Bone marrow (tissue), 2 donors: ENCODE data around the gene PRF1.

Source experiments
- DNase-seq, 2 donors: peaks; one replicate each; lab custom pipeline; 2025; lab: John Stamatoyannopoulos, UW

PRF1 gene

GRCh38 chr10:70576803-70577517 lies 25.6 kb downstream of the PRF1 start:
- no peak for DNase-seq

DNA sequence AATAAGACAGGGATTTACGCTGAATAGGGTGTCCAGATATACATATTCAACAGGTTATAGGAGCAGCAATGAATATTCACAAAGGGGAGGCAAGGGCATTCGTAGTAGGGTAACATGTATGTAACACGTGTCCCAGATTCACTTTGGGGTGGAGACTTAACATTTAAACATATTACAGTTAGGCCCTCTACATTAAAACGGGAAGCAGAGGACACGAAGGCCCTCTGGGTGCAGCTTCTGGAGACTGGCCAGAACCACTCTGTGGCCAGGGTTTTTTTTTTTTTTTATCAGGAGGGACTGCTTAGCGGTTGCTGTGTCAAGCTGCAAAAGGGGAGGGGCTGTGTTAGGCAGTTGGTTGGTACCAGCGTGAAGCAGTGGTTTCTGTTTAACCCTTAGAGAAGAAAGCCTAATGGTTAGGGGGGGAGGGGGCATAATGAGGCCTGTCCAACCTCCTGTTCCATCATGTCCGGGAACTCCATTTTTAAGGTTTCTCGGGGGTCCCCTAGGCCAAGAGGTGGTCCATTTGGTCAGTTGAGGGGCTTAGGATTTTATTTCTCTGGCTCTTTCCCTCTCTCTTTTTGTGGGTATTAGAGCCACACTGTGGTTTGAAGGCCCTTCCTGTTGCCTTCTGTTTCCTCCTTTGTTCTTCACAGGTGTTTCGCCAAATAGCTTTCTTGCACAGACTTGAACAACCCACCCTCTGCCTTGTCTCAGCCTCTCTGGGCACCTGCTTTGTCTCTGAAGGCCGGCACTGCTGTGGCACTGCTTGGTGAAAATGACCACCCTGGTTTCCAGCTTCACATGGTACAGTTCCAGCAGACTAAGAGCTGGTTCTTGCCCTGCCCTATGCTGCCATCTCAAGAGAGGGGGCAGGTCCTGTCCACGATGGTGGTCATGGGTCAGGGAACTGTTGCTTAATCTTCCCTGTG lies 26.4 kb downstream of the PRF1 start:
- DNase-seq = peak; percentile 22 to 84

DNA sequence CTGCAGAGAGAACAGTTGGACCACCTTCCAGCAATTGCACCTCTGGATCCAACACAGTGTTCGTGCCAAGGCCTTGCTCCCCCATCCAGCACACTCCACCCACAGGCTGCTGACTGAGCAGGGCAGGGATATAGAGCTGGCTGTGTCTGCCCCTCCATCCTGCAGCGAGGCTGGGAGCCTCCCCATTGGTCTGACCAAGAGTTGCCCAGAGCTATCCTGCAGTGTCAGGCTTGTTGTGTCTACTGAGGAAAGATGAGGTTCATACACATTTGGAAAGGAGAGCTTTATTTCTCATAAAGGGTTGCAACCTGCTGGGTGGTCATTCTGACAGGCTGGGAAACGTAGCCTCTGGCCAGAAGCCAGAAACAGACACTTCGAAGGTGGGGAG lies 27.1 kb downstream of the PRF1 start:
- DNase-seq = no peak

GRCh38 chr10:70573599-70574506 lies 28.7 kb downstream of the PRF1 start:
- no peak for DNase-seq

GRCh38 chr10:70571636-70572439 lies 30.7 kb downstream of the PRF1 start:
- DNase-seq = no peak

- DNase-seq = no peak
These were observed 31.3 kb downstream of the PRF1 start for GRCh38 chr10:70571236-70571635.

- DNase-seq = no peak
These were observed 33.6 kb downstream of the PRF1 start for GRCh38 chr10:70568781-70569495.

- DNase-seq = no peak
These were observed 34.4 kb downstream of the PRF1 start for GRCh38 chr10:70568113-70568512.

DNA sequence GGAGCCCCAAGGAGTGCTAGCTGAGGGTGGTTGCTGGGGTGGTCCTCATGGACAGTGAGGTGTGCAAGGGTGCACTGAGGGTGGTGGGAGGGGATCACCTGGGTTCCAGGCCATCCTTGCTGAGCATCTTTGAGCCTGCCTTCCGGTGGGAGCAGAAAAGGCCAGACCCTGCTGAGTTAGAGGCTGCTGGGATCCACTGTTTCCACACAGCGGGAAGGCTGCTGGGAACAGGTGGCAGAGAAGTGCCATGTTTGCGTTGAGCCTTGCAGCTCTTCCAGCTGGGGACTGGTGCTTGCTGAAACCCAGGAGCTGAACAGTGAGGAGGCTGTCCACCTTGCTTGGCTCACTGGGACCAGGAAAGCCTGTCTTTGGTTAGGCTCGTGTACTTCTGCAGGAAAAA lies 34.9 kb downstream of the PRF1 start:
- DNase-seq = no peak

DNA sequence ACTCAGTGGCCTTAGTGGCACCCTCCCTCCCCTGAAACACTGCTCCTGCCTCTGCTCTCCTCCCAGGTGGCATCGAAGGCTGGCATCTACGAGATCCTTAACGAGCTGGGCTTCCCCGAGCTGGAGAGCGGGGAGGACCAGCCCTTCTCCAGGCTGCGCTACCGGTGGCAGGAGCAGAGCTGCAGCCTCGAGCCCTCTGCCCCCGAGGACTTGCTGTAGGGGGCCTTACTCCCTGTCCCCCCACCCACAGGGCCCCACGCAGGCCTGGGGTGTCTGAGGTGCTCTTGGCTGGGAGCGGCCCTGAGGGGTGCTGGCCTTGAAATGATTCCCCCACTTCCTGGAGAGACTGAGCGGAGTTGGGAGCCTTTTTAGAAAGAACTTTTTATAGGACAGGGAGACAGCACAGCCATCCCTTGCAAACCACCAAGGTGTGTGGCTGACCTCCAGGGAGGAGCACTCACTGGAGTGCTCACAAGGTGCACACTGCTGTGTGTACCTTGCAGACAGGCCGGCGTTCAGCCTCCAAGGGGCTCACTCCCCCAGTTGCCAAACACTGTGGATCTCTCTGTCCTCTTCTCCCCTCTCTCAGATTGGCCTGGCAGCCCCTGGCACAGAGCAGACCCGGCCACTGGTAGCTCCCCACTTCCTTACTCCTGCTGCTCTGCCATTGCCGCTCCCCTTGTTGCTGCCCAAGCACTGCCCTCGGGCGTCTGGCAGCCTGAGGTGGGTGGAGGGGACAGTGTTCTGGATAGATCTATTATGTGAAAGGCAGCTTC lies 35.8 kb downstream of the PRF1 start:
- no peak for DNase-seq

- DNase-seq = peak in 1 of 2 donors; percentile 9
These were observed 36.7 kb downstream of the PRF1 start for GRCh38 chr10:70565556-70566514.

GRCh38 chr10:70564901-70565351 lies 37.6 kb downstream of the PRF1 start:
- no peak for DNase-seq

DNA sequence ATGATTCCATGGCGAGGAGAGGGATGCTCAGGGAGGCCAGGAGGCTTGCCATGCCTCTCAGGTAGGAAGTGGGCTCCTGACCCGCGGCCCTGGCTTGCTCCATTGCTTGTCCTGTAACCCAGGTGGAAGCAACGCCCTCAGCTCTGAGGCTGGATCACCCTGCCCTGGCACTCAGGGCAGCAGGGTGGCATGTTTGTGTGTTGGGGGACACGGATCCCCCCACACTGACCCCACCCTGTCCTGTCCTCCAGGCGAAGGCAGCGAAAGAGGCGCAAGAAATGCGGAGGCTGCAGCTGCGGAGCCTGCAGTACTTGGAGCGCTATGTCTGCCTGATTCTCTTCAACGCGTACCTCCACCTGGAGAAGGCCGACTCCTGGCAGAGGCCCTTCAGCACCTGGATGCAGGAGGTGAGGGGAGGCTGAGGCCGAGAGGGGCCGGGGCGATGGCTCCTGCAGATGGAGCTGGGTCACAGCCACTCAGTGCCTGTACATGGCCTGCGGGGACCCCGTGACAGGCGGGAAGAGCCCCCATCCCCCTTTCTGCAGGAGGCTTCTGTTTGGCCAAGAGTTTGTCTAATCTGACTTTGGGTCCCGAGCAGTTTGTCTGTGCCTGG lies 38.3 kb downstream of the PRF1 start:
- DNase-seq = no peak

- DNase-seq = no peak
These were observed 39.3 kb downstream of the PRF1 start for GRCh38 chr10:70563230-70563629.

GRCh38 chr10:70562036-70562755 lies 40.3 kb downstream of the PRF1 start:
- no peak for DNase-seq

DNA sequence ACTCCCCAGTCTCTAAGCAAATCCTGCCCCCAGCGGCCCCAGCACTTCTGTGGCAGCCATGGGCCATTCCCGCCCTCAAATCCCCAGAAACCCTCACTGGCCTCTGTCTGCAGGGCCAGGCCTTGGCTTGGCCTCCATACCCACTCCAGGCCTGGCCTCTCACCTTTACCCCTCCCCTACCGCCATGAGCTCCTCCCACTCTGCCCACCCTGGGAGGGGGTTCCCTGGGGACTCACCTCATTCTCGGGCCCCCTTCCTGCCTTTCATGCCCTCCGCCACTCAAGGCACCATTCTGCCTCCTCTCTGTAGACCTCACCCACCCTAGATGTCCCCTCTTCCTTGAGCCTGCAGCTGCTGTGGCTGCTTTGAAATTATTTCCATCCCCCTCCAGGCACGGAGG lies 41.0 kb downstream of the PRF1 start:
- DNase-seq = no peak

DNA sequence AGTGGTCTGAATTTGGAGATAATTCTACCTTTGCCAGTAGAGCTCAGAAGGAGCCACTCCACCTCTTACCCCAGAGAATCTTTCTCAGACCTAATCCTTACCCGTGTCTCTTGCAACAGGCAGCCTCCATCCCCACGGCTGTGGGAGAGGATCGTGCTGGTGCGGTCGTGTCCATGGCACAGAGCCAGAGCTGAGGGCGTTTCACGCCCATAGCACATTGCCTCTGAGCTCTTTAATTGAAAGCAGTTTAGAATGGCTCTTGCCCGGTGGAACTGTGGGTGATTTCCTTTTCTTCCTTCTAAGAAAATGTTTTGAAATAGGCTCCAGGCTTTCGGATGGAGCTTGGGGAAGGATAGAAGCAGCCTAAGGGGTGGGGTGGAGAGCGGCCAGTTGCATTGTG lies 41.5 kb downstream of the PRF1 start:
- DNase-seq = peak in 1 of 2 donors; percentile 37
